Endothelial cell of umbilical vein (primary cell): ENCODE data around the gene PPP1CA. TPM values are rescaled to one million over a fixed set of nuclear protein-coding genes. Genes with fewer than 3 reads are reported as not detected.

Experiments used
- BruUV-seq: library from RNA; stranded (reverse); fragments of 400-500 nt; replicated peaks from 2 replicates; lab custom pipeline; 2021; lab: Mats Ljungman, UMichigan
- CTCF ChIA-PET: fragments of 300-600, 350-600 bp; sonication (Branson Sonifier 250); formaldehyde crosslinking; loops from one replicate; lab custom pipeline; 2021; ENCODE audit warnings: antibody characterized with exemption, inconsistent platforms; lab: Charles Lee
- POLR2A ChIA-PET: fragments of 300-600, 350-600 bp; sonication (Branson Sonifier 250); formaldehyde crosslinking; loops from one replicate; lab custom pipeline; 2021; ENCODE audit warnings: antibody characterized with exemption, inconsistent platforms; lab: Charles Lee
- DNase-seq: peaks from one replicate; pipeline ENCODE4 v3.0.0-alpha.2; 2011; ENCODE audit warnings: low read depth, low spot score
- FAIRE-seq: peaks from 2 replicates; lab custom pipeline; 2011; peaks lifted over from hg19 to GRCh38; lab: Jason Lieb, UNC
- H2AFZ ChIP-seq: 2 replicates; pipeline ENCODE4 v1.6.0; 2012; ENCODE audit warnings: low read depth, low read length, control low read depth, inconsistent platforms
- H3K27ac ChIP-seq: 2 replicates; pipeline ENCODE4 v1.5.1; 2011; ENCODE audit warnings: low read depth, mild to moderate bottlenecking, control low read depth, low read length, moderate library complexity; ENCODE audit not compliant: insufficient read depth
- H3K27me3 ChIP-seq, 2 experiments: 2 replicates each; pipeline versions ENCODE4 v1.6.0 to v1.6.1; 2011; ENCODE audit warnings: low read length in 2 of 2, mixed read lengths in 1 of 2; ENCODE audit not compliant: control insufficient read depth in 2 of 2, insufficient read depth in 2 of 2
- H3K36me3 ChIP-seq, 2 experiments: 2 replicates in 1 of 2; 3 replicates in 1 of 2; pipeline ENCODE4 v1.5.1; 2011; ENCODE audit warnings: low read length in 2 of 2, mild to moderate bottlenecking in 1 of 2, moderate library complexity in 1 of 2; ENCODE audit not compliant: control insufficient read depth in 2 of 2, insufficient read depth in 2 of 2; ENCODE audit errors: extremely low read depth in 1 of 2
- H3K4me1 ChIP-seq: 3 replicates; pipeline ENCODE4 v1.5.1; 2011; ENCODE audit warnings: mild to moderate bottlenecking, low read length; ENCODE audit not compliant: control insufficient read depth, insufficient read depth; ENCODE audit errors: extremely low read depth
- H3K4me2 ChIP-seq: 2 replicates; pipeline ENCODE4 v1.6.1; 2011; ENCODE audit warnings: low read length, control low read depth, mixed read lengths; ENCODE audit not compliant: insufficient read depth
- H3K4me3 ChIP-seq, 3 experiments: fragments of 200-600 bp in 1 of 3; sonication (generic), shearing (Covaris generic) in 1 of 3; replicated peaks in 1 of 3; 2 replicates each; pipeline ENCODE4 v1.5.1; 2011 to 2016; ENCODE audit warnings: control low read depth in 3 of 3, low read length in 3 of 3, mild to moderate bottlenecking in 2 of 3, inconsistent platforms in 1 of 3, low read depth in 1 of 3, moderate library complexity in 1 of 3; ENCODE audit not compliant: insufficient read depth in 1 of 3
- H3K79me2 ChIP-seq: 2 replicates; pipeline ENCODE4 v1.6.0; 2012; ENCODE audit warnings: low read length, inconsistent platforms; ENCODE audit not compliant: control insufficient read depth, insufficient read depth
- H3K9ac ChIP-seq: replicated peaks from 2 replicates; pipeline ENCODE3; 2011; ENCODE audit warnings: low read length, control low read depth; ENCODE audit not compliant: insufficient read depth; ENCODE audit errors: extremely low read depth
- H3K9me1 ChIP-seq: replicated peaks from 3 replicates; pipeline ENCODE4 v1.6.0; 2011; ENCODE audit warnings: mild to moderate bottlenecking, low read length; ENCODE audit not compliant: control insufficient read depth, insufficient read depth; ENCODE audit errors: extremely low read depth
- H3K9me3 ChIP-seq: replicated peaks from 2 replicates; pipeline ENCODE4 v1.5.1; 2012; ENCODE audit warnings: low read length, inconsistent platforms; ENCODE audit not compliant: control insufficient read depth, insufficient read depth
- H4K20me1 ChIP-seq: replicated peaks from 2 replicates; pipeline ENCODE3; 2011; ENCODE audit warnings: mild to moderate bottlenecking, low read length; ENCODE audit not compliant: control insufficient read depth, insufficient read depth; ENCODE audit errors: extremely low read depth
- EZH2 ChIP-seq: IDR thresholded peaks from 2 replicates; pipeline ENCODE4 v1.6.1; 2012; ENCODE audit warnings: borderline replicate concordance, low read depth, mild to moderate bottlenecking, moderate library complexity, low read length, inconsistent platforms; ENCODE audit not compliant: severe bottlenecking
- FOS ChIP-seq: IDR thresholded peaks from 2 replicates; pipeline ENCODE4 v1.6.1; 2011; ENCODE audit warnings: mild to moderate bottlenecking, low read length, moderate library complexity, borderline replicate concordance; ENCODE audit not compliant: insufficient read depth
- GATA2 ChIP-seq: IDR thresholded peaks from 2 replicates; pipeline ENCODE4 v1.7.0; 2011; ENCODE audit warnings: low read depth, mild to moderate bottlenecking, moderate library complexity, mixed read lengths, low read length; ENCODE audit not compliant: insufficient read length, insufficient read depth
- JUN ChIP-seq: IDR thresholded peaks from 2 replicates; pipeline ENCODE4 v1.6.1; 2011; ENCODE audit warnings: borderline replicate concordance, low read depth; ENCODE audit not compliant: insufficient read length, insufficient read depth
- MYC ChIP-seq: IDR thresholded peaks from one replicate; pipeline ENCODE4 v1.6.1; 2011; ENCODE audit warnings: mild to moderate bottlenecking, low read depth, low read length
- POLR2A ChIP-seq: IDR thresholded peaks from 2 replicates; pipeline ENCODE4 v1.6.1; 2012; ENCODE audit warnings: low read depth, mild to moderate bottlenecking, control low read depth, low read length
- POLR2AphosphoS5 ChIP-seq: IDR thresholded peaks from 2 replicates; pipeline ENCODE4 v1.6.1; 2012; ENCODE audit warnings: low read depth, mild to moderate bottlenecking, control low read depth, low read length, moderate library complexity; ENCODE audit not compliant: insufficient read depth
- dilution Hi-C: fragments of 300-500 bp; cut with MboI; formaldehyde crosslinking; loops from one replicate; pipeline ENCODE4 v1.15.0; 2019; ENCODE audit warnings: low sequenced_read_pairs; ENCODE audit not compliant: extremely low pct_ligation_motif_present
- intact Hi-C: fragments of 100-400 bp; cut with micrococcal nuclease; formaldehyde crosslinking; loops from one replicate; pipeline ENCODE4 v1.10.0; 2022
- polyA plus RNA-seq, 4 experiments: library from polyadenylated mRNA; depleted of rRNA in 3 of 4; stranded (reverse) in 3 of 4; unstranded in 1 of 4; fragments of >200 nt; gene quantifications; 2 replicates each; pipeline versions ENCODE4 v1.2.1 to v1.2.3, GENCODE V29; 2011 to 2012; ENCODE audit warnings: missing spikeins in 1 of 4
- total RNA-seq: library from RNA; stranded (reverse); gene quantifications from 2 replicates; pipeline ENCODE4 v1.2.3, GENCODE V29; 2021
- TF ChIP-seq, protein P1 (sequence below), 2 donors: IDR thresholded peaks; 1 replicate in 1 of 2; 2 replicates in 1 of 2; pipeline ENCODE4 v1.5.1; 2011; ENCODE audit warnings: low read length in 2 of 2, mild to moderate bottlenecking in 2 of 2, moderate library complexity in 2 of 2, control low read depth in 1 of 2, inconsistent platforms in 1 of 2, low read depth in 1 of 2; ENCODE audit not compliant: insufficient read depth in 1 of 2; ENCODE audit errors: extremely low read depth in 1 of 2
- TF ChIP-seq, protein P2 (sequence below): IDR thresholded peaks from 2 replicates; pipeline ENCODE4 v1.6.1; 2011; ENCODE audit not compliant: insufficient read depth, insufficient read length

The PPP1CA gene
- total and polyA plus RNA-seq, 2 donors (not counting 3 experiments of a cell fraction or from before 2014, with no cell fraction given) = 192 to 419 TPM

DNA sequence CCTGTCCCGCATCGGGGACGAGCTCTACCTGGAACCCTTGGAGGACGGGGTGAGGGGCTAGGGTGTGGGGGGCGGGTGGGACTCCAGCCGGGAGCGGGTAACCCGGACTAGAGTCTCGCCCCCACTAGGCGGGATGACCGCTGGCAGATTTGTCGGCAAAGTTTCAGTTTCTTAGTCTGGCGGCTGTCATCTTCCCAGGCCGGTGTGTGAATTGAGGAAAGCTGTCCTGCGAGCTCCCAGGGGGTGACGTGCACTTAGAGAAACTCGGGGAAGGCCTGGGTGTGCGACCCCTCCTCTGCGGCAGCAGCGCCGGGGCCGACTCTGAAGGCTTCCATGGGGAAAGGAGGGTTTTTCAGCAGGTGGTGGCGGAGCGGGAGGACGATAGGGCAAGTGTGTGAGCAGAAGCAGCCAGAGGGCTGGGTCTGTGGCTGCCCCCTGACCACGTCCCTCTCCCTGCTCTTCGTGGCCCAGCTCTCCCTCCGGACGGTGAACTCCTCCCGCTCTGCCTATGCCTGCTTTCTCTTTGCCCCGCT, 9.4 kb downstream of the PPP1CA start:
- TF ChIP-seq POLR2A (no peak), EZH2 (no peak), GATA2 (no peak), POLR2AphosphoS5 (no peak), MYC (no peak), FOS (no peak), JUN (no peak)
- TF ChIP-seq, protein P1, sequence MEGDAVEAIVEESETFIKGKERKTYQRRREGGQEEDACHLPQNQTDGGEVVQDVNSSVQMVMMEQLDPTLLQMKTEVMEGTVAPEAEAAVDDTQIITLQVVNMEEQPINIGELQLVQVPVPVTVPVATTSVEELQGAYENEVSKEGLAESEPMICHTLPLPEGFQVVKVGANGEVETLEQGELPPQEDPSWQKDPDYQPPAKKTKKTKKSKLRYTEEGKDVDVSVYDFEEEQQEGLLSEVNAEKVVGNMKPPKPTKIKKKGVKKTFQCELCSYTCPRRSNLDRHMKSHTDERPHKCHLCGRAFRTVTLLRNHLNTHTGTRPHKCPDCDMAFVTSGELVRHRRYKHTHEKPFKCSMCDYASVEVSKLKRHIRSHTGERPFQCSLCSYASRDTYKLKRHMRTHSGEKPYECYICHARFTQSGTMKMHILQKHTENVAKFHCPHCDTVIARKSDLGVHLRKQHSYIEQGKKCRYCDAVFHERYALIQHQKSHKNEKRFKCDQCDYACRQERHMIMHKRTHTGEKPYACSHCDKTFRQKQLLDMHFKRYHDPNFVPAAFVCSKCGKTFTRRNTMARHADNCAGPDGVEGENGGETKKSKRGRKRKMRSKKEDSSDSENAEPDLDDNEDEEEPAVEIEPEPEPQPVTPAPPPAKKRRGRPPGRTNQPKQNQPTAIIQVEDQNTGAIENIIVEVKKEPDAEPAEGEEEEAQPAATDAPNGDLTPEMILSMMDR (IDR thresholded peaks at IDR 0.05; ENCODE audit: extremely low read depth in 1 of 2, insufficient read depth in 1 of 2, low read depth in 1 of 2, low read length in 2 of 2) = no peak
- TF ChIP-seq, protein P2, sequence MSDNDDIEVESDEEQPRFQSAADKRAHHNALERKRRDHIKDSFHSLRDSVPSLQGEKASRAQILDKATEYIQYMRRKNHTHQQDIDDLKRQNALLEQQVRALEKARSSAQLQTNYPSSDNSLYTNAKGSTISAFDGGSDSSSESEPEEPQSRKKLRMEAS = no peak
- Histone ChIP-seq H3K27me3 (no peaks in the 10 kb centered on the region), H3K4me2 (peak overlapping the region; percentile 60), H3K9me3 (no peaks in the 10 kb centered on the region), H3K4me3 (peak overlapping the region; percentile 45 to 80 (median 68)), H3K36me3 (peaks cover 0 to 5% of the 10 kb centered on the region in 2 experiments), H4K20me1 (no peaks in the 10 kb centered on the region), H3K4me1 (peaks cover 15% of the 10 kb centered on the region), H3K27ac (peak overlapping the region; percentile 19), H3K9ac (peak overlapping the region; percentile 62), H2AFZ (peak overlapping the region; percentile 87), H3K9me1 (no peaks in the 10 kb centered on the region), H3K79me2 (peaks cover 4% of the 10 kb centered on the region)
- ChIA-PET CTCF (interaction anchor here (0.7 to 4.8 kb wide), 13 partner anchors 9 to 113 kb away, joined by 3 to 32 read pairs (median 5); partner anchors contain the start of genes PITPNM1 and PPP1CA), POLR2A (interaction anchor here (0.6 to 1.4 kb wide), 3 partner anchors 9 to 113 kb away, joined by 4 to 11 read pairs (median 8); partner anchors contain the start of genes PITPNM1 and PPP1CA)
- dilution Hi-C loops = no loop called here
- no peak for DNase-seq
- intact Hi-C loops = loop anchor here (1.0 kb wide), 1 partner anchor 9 kb away; the partner anchor contains the start of gene PPP1CA
- peak; percentile 8 for FAIRE-seq
- BruUV-seq = no TSS peak
